Activated gamma-delta T cell treated with anti-CD3 and anti-CD28 coated beads, Interleukin-2, amount 50 U/mL, for 16 hours (primary cell): Measurements from ENCODE around the gene NDP.
"Not testable (repeated sequence)": the region's sequence is repeated elsewhere in the genome, so short reads cannot be mapped to it uniquely, and the experiment has no call there.

Experiments used
- DNase-seq: peaks from one replicate; pipeline ENCODE4 v3.0.0-alpha.2; 2020; ENCODE audit warnings: low read depth

NDP gene

GRCh38 chrX:43970528-43970927 is 2.7 kb downstream of the NDP start:
- DNase-seq: no peak

DNA sequence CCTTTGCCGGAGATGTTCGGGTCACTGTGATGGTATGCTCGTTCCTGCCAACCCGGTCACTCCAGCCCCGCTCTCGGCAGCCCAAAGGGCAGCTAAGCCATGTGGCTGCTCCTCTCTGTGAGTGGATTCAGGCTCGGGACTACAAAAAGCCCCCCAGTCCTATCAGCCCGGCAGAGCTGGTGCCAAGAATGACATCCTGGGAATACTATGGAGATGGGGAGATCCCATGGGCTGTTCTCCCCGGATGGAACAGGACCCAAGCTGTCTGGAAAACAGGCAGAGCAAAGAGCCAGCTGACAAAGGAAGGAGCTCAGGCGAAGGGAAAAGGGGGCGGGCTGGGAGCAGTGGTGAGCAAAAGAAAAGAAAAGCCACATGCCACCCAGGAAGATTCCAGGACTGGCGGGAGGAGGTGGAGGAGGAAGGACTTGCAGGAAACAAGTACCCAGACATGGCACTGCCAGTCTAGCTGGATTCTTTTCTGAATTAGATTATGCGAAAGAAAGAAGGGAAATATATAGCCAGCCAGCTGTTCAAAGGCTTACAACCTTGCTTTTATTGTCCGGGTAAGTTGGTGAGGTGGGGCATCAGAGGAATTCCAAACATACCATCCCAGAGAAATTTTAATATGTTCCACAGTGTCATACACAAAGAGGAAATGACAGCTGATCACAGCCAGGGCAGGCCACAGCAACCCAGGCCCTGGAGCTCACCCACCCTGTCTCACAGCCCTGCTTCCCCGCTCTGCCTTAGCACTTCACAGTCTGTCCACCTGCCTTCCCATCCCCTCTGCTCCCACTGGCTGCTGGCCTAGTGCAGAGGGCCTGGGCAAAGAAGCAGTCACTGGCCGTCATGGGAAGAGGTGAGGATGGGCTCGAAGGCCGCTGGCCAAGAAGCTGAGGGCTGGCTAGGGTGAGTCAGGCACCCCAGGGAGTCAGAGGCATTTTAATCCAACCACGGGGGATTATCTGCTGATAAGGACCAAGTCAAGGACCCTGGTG is 3.4 kb downstream of the NDP start:
- no peak for DNase-seq

- DNase-seq: no peak
Observed at GRCh38 chrX:43968359-43968781, 4.8 kb downstream of the NDP start.

- no peak for DNase-seq
Observed at GRCh38 chrX:43964936-43965335, 8.3 kb downstream of the NDP start.

GRCh38 chrX:43963726-43964125 is 9.5 kb downstream of the NDP start:
- DNase-seq: no peak

GRCh38 chrX:43962636-43963035 is 10.6 kb downstream of the NDP start:
- DNase-seq: no peak

DNA sequence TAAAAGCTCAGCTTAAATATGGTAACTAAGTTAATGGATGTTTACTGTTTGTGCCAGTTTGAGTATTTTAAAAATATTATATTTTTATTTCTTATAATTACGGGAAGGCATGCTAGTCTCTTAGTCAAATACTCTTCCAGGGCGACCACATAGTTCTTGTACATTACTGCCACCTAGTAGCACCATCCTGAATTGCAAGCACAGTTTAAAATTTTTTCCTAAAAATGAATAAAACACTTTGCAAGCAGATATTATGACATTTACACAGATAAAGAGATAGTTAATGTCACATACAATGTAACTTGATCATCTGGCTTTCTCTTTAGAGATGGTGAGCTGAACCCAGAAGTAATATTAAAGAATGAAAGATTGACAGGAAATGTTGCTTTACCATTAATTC is 11.5 kb downstream of the NDP start:
- no peak for DNase-seq

GRCh38 chrX:43958529-43958928 is 14.7 kb downstream of the NDP start:
- no peak for DNase-seq

DNA sequence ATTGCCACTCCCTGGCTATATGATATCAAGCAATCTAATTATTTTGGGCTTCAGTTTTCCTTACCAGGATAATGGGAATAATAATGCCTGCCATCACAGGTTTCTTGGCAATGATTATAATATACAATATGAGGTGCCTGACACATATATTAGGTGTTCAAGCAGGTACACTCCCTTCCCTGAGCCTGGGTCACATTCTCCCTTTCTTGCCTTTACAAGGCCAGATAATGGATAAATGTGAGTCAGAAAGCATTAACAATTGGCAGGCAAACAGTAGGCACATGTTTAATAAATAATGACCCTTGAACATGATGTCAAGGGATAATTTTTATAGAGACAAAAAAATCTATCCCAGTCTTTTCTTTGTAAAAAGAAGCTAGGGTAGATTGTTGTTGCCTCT is 17.2 kb downstream of the NDP start:
- no peak for DNase-seq

- no peak for DNase-seq
Observed at GRCh38 chrX:43953218-43953617, 20.0 kb downstream of the NDP start.

DNA sequence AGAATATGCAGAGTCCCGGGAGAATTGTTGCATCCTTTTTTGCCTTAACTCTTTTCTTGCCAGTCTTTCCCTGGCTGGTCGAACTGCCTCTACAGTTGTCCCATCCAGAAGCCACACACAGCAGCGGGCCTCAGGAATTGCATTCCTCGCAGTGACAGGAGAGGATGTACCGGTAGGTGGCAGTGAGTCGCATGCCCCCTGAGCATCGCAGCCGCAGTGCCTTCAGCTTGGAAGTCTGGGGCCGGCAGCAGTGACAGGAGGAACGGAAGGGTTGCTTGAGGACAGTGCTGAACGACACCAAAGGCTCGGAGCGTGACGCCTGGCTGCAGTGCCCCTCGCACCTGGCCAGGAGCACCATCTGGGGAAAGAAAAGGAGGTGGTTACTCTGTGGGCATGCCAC is 23.5 kb downstream of the NDP start:
- no peak for DNase-seq

DNA sequence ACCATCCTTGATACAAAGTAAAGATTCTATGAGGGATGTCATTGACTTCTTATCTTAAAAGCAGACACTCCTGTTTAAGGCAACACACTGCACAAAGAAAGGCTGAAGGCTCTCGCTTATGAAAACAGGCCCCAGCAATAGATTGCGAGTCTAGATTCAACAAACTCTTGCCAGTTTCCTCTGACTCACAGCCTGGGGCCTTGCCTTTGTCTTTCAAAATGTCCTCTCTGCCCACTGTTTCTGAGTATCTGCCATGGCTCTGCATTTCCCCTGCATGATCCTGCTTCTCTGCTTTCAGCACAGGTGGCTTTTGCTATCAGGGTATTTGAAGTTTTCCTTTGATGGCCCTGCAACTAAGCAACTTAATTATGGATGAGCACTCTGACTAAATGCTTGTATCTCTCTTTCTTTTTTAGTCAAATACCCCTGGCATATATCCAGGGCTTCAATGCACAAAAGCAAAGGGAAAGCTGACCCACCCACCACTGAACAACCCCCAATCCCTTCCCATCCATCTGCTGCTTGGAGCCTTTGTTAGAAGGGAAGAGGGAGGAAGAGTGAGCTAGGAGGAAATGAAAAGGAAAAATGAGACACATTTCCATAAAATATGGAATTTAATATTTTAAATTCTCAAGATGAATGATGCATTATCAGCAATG is 32.2 kb downstream of the NDP start:
- no peak for DNase-seq

- no peak for DNase-seq
Observed at GRCh38 chrX:43939187-43939926, 33.8 kb downstream of the NDP start.

- DNase-seq: not testable (repeated sequence)
Observed at GRCh38 chrX:43922032-43922431, 51.2 kb downstream of the NDP start.

DNA sequence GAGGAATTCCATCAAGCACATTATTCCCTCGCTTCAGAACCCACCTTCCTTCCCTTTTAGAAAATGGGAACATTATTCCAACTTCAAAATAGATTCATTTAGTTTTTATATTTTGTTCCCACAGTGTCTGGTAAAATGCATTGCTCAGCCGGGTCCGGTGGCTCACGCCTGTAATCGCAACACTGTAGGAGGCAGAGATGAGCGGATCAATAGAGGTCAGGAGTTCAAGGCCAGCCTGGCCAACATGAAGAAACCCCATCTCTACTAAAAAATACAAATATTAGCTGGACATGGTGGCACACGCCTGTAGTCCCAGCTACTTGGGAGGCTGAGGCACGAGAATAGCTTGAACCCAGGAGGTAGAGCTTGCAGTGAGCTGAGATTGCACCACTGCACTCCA is 62.4 kb downstream of the NDP start:
- DNase-seq: not testable (repeated sequence)

DNA sequence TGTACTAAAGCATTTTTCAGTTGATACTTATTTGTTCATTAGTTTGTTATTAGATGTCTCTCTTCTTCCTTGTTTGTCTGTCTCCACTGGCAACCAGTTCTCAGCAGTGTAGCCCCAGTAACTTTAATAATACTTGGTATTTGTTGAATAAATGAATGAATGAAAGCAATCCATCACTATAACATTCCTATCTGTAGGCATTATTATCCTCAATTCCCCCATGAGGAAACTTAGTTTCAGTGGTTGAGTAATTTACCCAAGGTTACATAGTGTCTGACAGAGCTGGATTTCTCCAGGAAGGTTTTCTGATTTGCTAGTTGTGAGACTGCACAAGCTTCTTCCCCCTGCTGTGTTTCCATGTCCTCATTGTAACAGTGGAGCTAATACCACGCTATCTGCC is 63.2 kb downstream of the NDP start:
- DNase-seq: no peak

DNA sequence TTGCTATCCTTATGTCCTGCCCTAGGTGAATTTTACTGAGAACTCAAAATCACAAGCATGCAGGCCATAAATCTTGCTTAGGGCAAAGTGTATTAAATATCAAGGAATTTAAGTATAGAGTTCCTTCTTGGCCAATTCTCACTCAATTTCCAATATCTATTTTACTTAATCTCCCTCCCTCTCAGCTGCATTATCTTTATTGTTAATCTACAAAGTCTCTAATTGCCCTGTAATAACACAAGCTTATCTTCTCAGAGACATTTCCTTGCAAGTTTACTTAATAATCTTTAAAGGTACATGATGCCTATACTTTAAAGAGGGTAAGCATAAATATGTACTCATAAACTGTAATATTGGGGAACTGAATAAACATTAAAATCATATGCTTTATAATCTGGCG is 64.0 kb downstream of the NDP start:
- DNase-seq: no peak

GRCh38 chrX:43899878-43900815 is 73.0 kb downstream of the NDP start:
- DNase-seq: no peak
